HL-60 (cell line): ENCODE results near the gene MTMR6.

ENCODE experiments used
- DNase-seq, 2 experiments: peaks; one replicate each; pipeline ENCODE4 v3.0.0-alpha.2; 2010 to 2020; ENCODE audit warnings: low read depth in 1 of 2, low spot score in 1 of 2
- H3K27ac ChIP-seq: fragments of 250-450 bp; sonication (Bioruptor Pico); replicated peaks from 2 replicates; pipeline ENCODE4 v1.5.1; 2020; ENCODE audit warnings: mild to moderate bottlenecking, moderate library complexity
- H3K27me3 ChIP-seq: fragments of 250-450 bp; sonication (Bioruptor Pico); 2 replicates; pipeline ENCODE4 v1.5.1; 2021; ENCODE audit warnings: mild to moderate bottlenecking, moderate library complexity; ENCODE audit not compliant: insufficient read depth, poor library complexity, severe bottlenecking
- H3K4me3 ChIP-seq: replicated peaks from 2 replicates; pipeline ENCODE4 v1.5.1; 2011; ENCODE audit warnings: mild to moderate bottlenecking, control low read depth, low read length; ENCODE audit not compliant: insufficient read depth
- CTCF ChIP-seq: IDR thresholded peaks from one replicate; pipeline ENCODE4 v1.5.1; 2011; ENCODE audit warnings: low read length, control low read depth, inconsistent platforms; ENCODE audit not compliant: insufficient read depth
- GABPA ChIP-seq: IDR thresholded peaks from 2 replicates; pipeline ENCODE4 v1.6.1; 2012; ENCODE audit warnings: low read depth
- POLR2AphosphoS5 ChIP-seq: IDR thresholded peaks from 2 replicates; pipeline ENCODE4 v1.6.1; 2012; ENCODE audit warnings: low read depth
- REST ChIP-seq: IDR thresholded peaks from 2 replicates; pipeline ENCODE4 v1.6.1; 2012; ENCODE audit warnings: low read depth; ENCODE audit not compliant: insufficient replicate concordance
- SPI1 ChIP-seq: IDR thresholded peaks from 2 replicates; pipeline ENCODE4 v1.6.1; 2012; ENCODE audit warnings: low read depth, mild to moderate bottlenecking, borderline replicate concordance

MTMR6 gene

GRCh38 chr13:25204863-25205262 is 82.4 kb downstream of the MTMR6 start:
- Histone ChIP-seq H3K27me3 (no peaks in the 10 kb centered on the region), H3K27ac (no peak overlapping the region), H3K4me3 (no peak overlapping the region)
- no peak for DNase-seq
- TF ChIP-seq REST (no peak), SPI1 (no peak), POLR2AphosphoS5 (no peak), GABPA (no peak), CTCF (no peak)

GRCh38 chr13:25203127-25203740 is 84.1 kb downstream of the MTMR6 start:
- H3K27me3 ChIP-seq = no peaks in the 10 kb centered on the region
- H3K27ac ChIP-seq = no peak overlapping the region
- no peak overlapping the region for H3K4me3 ChIP-seq
- no peak for DNase-seq
- TF ChIP-seq CTCF (no peak), GABPA (no peak), REST (no peak)

GRCh38 chr13:25200783-25201182 is 86.5 kb downstream of the MTMR6 start:
- DNase-seq = no peak
- no peak for TF ChIP-seq REST
- TF ChIP-seq POLR2AphosphoS5 = no peak
- no peak for TF ChIP-seq GABPA
- no peak for TF ChIP-seq SPI1
- TF ChIP-seq CTCF = no peak
- no peaks in the 10 kb centered on the region for H3K27me3 ChIP-seq
- no peak overlapping the region for H3K4me3 ChIP-seq
- H3K27ac ChIP-seq = no peak overlapping the region
